ENCODE data around the gene PKLR.
A peak's percentile ranks its signal among the peaks of the same experiment; 100 is the strongest.
"Not testable (repeated sequence)": the region's sequence is repeated elsewhere in the genome, so short reads cannot be mapped to it uniquely, and the experiment has no call there.

Gene PKLR

DNA sequence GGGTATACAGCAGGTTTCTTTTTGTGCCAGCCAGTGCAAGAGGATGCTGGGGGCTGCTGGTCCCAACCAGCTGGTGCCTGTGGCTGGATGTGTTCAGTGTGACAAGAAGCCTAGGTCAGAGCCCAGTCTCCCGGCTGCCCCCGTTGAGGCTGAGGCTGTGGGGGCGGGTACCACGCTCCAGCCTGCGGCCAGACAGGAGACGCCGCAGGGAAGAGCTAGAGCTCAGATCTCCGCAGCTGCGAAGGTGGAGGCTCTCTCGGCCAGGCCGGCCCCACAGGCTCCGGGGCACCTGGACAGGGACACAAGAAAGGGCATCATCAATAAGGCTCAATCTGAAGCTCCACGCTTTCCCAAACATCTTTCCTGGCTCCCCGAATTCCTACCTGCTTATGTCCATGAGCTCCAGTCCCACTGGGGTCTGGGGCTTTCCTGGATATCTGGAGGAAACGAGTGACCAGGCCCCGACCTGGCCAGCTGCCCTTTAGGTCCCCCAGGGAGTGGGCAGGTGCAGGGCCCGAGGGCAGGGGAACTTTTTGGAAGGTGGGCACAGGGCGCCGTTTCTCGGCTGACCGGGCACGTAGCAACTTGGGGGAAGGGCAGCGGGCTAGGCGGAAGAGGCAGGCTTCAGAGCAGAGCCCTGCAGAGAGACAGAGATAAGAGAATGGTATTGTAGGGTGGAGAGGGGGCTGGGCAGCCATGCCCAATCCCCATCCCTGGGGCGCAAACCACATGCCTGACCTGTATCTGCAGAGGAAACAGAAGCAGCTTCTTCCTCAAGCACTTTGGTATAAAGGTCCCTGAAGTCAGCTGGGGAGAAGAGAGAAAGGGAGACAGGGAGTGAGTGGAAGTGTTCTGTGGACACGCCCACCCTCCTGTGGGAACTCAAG lies 53.3 kb downstream of the PKLR start:
- Mint-ChIP-seq H3K27ac (no peak overlapping the region), H3K4me1 (ENCODE audit: low read depth) (peaks cover 33% of the 10 kb centered on the region), H3K4me3 (no peak overlapping the region), H3K36me3 (ENCODE audit: low read depth) (peaks cover 41% of the 10 kb centered on the region), H3K27me3 (no peaks in the 10 kb centered on the region), H3K9me3 (no peaks in the 10 kb centered on the region)
- DNase-seq: no peak

DNA sequence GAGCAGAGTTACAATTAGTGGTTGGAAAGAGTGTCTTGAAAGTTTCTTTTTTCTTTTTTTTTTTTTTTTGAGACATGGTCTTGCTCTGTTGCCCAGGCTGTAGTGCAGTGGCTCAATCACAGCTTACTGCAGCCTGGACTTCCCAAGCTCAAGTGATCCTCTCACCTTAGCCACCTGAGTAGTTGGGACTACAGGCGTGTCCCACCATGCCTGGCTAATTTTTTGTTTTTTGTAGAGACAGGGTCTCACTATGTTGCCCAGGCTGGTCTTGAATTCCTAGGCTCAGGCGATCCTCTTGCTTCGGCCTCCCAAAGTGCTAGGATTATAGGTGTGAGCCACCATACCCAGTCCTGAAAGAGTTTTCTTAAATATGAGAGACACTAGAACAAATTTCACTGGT lies 54.4 kb downstream of the PKLR start:
- not testable (repeated sequence) for H3K4me3 Mint-ChIP-seq, H3K27me3 Mint-ChIP-seq
- peaks cover 41% of the 10 kb centered on the region for H3K36me3 Mint-ChIP-seq (ENCODE audit: low read depth)

DNA sequence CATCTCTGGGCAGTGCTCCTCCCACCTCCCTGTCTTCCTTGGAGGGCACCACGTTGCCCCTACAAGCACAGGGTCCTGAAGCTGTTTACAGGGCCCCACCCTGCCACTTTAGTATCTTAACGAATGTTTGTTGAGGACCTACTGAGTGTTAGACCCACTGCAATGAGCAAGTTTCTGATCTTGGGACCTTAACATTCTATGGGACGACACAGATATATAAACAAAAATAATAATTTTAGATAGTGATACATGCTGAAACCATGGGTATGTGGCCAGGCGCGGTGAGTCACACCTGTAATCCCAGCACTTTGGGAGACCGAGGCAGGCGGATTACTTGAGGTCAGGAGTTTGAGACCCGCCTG lies 56.1 kb downstream of the PKLR start:
- no peak for DNase-seq
- Mint-ChIP-seq H3K4me3 (peak overlapping the region; percentile 91), H3K27me3 (no peaks in the 10 kb centered on the region), H3K27ac (peak overlapping the region; percentile 93), H3K4me1 (ENCODE audit: low read depth) (peaks cover 51% of the 10 kb centered on the region), H3K36me3 (ENCODE audit: low read depth) (peaks cover 41% of the 10 kb centered on the region), H3K9me3 (no peaks in the 10 kb centered on the region)

More for the DNA sequence above, 54.4 kb downstream of the PKLR start:
- peaks cover 43% of the 10 kb centered on the region for H3K4me1 Mint-ChIP-seq (ENCODE audit: low read depth)
- not testable (repeated sequence) for H3K9me3 Mint-ChIP-seq, H3K27ac Mint-ChIP-seq, DNase-seq

DNA sequence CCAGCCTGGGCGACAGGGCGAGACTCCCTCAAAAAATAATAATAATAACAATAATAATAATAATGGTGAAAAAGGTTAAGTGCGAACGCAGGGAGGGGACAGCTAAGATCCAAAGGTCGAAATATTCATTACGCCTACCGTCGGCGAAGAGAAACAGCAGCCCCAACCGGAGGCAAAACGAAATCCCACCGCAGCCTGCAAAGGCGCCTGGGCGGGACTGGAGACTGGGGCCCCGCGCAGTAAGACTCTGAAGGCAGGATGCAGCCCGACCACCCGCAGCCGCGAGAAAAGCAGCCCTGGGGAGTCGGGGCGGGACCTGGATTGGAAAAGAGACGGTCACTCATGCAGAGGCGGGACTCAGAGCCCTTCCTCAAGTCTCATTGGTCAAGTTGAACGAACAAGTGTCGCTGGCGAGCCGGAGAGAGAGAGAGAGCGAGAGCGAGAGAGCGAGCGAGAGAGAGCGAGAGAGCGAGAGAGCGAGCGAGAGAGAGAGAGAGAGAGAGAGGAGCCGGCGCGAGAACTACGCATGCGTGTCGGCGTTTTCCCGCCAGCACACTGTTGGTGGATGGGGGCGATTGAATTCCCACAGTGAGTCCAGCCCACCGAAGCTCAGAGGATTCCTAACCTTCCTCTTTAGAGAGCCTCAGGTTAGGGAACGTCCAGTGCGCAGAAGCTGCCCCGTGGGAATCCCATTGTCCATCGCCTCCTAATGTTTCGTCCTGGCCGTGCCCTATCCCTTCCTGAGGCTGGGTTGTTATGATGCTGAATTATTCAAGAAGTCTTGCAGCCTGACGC lies 56.7 kb downstream of the PKLR start:
- H3K36me3 Mint-ChIP-seq (ENCODE audit: low read depth): peaks cover 41% of the 10 kb centered on the region
- peak; percentile 93 for DNase-seq
- peaks cover 52% of the 10 kb centered on the region for H3K4me1 Mint-ChIP-seq (ENCODE audit: low read depth)
- H3K27me3 Mint-ChIP-seq: no peaks in the 10 kb centered on the region
- peak overlapping the region; percentile 91 for H3K4me3 Mint-ChIP-seq
- H3K27ac Mint-ChIP-seq: peak overlapping the region; percentile 93
- H3K9me3 Mint-ChIP-seq: no peaks in the 10 kb centered on the region

DNA sequence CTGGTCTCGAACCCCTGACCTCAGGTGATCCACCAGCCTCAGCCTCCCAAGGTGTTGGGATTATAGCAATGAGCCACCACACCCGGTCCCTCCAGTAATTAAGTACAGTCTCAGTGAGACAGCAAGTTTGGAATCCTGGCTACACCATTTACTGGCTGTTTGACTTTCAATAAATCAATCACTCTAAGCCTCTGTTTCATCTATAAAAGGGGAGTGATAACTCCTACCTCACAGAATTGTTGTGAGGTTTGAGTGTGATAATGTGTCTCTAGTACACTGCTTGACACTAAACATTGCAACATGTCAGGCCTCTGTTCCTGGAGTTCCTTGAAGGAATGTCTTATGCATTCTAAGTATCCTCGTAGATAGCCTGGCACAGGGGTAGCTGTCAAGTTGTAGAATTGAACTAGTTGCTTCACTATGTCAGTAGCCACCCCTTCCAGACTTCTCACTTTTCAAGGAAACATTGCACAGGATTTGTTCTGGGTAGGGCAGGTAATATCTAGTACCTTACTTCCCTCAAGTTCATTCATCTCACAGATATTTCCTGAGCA lies 58.4 kb downstream of the PKLR start:
- H3K4me1 Mint-ChIP-seq (ENCODE audit: low read depth): peaks cover 54% of the 10 kb centered on the region
- H3K9me3 Mint-ChIP-seq: no peaks in the 10 kb centered on the region
- peak overlapping the region; percentile 93 for H3K27ac Mint-ChIP-seq
- DNase-seq: no peak
- peaks cover 48% of the 10 kb centered on the region for H3K36me3 Mint-ChIP-seq (ENCODE audit: low read depth)
- H3K4me3 Mint-ChIP-seq: peak overlapping the region; percentile 91
- H3K27me3 Mint-ChIP-seq: no peaks in the 10 kb centered on the region

DNA sequence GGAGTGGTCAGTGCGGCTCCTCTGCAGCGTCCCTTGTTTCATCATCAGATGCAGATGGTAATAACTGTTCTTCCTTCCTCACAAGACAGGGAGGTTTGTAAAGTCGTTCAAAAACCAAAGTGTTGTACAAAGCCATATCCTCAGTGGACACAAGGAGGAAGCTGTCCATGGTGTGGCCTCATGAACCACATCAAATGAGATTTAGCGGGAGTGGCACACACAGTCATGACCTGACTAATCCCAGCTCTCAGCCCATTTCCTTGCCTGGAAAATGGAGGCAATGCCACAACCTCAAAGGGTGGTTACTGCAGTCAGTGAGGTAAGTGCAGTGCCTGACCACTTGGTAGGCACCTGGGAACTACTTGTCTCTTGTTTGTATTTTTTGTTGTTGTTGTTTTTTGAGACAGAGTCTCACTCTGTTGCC lies 59.4 kb downstream of the PKLR start:
- Mint-ChIP-seq H3K9me3 (no peaks in the 10 kb centered on the region), H3K4me3 (peak overlapping the region; percentile 79), H3K27me3 (no peaks in the 10 kb centered on the region), H3K36me3 (ENCODE audit: low read depth) (peaks cover 49% of the 10 kb centered on the region), H3K4me1 (ENCODE audit: low read depth) (peaks cover 54% of the 10 kb centered on the region), H3K27ac (peak overlapping the region; percentile 91)
- no peak for DNase-seq

DNA sequence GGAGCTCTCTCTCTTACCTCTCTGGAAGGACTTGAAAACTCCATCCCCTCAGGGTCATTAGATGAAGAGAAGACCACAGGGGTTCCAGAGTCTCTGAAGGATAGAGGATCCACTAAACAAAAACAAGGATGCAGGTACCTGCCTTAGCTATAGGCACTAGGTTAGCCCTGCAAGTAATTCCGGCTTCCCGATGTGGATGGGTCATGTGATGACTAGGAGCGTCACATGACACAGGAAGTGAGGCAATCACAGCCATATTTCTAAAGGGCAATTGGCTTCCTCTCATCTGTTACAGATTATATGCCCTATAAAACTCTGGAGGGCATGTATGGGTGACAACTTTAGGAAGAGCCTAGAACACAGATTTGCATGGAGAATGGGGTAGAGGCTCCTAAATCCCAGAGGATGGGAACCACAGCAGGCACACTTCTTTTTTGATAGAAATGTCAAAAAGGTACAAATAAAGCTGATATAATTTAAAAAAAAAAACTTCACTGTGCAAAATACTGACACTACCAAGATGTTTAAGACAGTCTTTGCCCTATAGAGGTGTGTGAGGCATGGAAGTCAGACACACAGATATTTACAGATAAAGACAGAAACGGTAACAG lies 60.1 kb downstream of the PKLR start:
- H3K36me3 Mint-ChIP-seq (ENCODE audit: low read depth): peaks cover 50% of the 10 kb centered on the region
- peak overlapping the region; percentile 91 for H3K27ac Mint-ChIP-seq
- H3K9me3 Mint-ChIP-seq: no peaks in the 10 kb centered on the region
- no peaks in the 10 kb centered on the region for H3K27me3 Mint-ChIP-seq
- H3K4me1 Mint-ChIP-seq (ENCODE audit: low read depth): peaks cover 52% of the 10 kb centered on the region
- DNase-seq: no peak
- peak overlapping the region; percentile 79 for H3K4me3 Mint-ChIP-seq
